CD14-positive monocyte (primary cell): ENCODE results near the gene CDT1. TPM values are rescaled to one million over a fixed set of nuclear protein-coding genes. Genes with fewer than 3 reads are reported as not detected.

ENCODE experiments used
- DNase-seq, 3 donors: peaks; one replicate each; pipeline ENCODE4 v3.0.0-alpha.2; 2011 to 2022
- H2AFZ ChIP-seq: 2 replicates; pipeline ENCODE4 v1.6.0; 2012; ENCODE audit warnings: mild to moderate bottlenecking, low read depth, low read length, inconsistent platforms; ENCODE audit not compliant: insufficient read depth, poor library complexity, severe bottlenecking
- H3K27ac ChIP-seq, 2 donors: 1 replicate in 1 of 2; 2 replicates in 1 of 2; pipeline ENCODE4 v1.5.1; 2012 to 2013; ENCODE audit warnings: low read length in 2 of 2, control low read depth in 1 of 2, inconsistent platforms in 1 of 2, low read depth in 1 of 2, mild to moderate bottlenecking in 1 of 2
- H3K27me3 ChIP-seq, 2 donors: one replicate each; pipeline versions ENCODE4 v1.6.0 to v1.6.1; 2011 to 2013; ENCODE audit warnings: low read length in 2 of 2; ENCODE audit not compliant: control insufficient read depth in 2 of 2, insufficient read depth in 2 of 2
- H3K36me3 ChIP-seq, 2 donors: replicated peaks in 1 of 2; 1 replicate in 1 of 2; 2 replicates in 1 of 2; pipeline versions ENCODE4 v1.5.1 to v1.6.1; 2012 to 2013; ENCODE audit warnings: low read length in 2 of 2, control low read depth in 1 of 2, inconsistent platforms in 1 of 2, mild to moderate bottlenecking in 1 of 2; ENCODE audit not compliant: insufficient read depth in 2 of 2, control insufficient read depth in 1 of 2
- H3K4me1 ChIP-seq, 2 donors: 1 replicate in 1 of 2; 2 replicates in 1 of 2; pipeline versions ENCODE4 v1.5.1 to v1.6.1; 2012 to 2013; ENCODE audit warnings: low read length in 2 of 2, control low read depth in 1 of 2, inconsistent platforms in 1 of 2, mild to moderate bottlenecking in 1 of 2, moderate library complexity in 1 of 2; ENCODE audit not compliant: insufficient read depth in 2 of 2, control insufficient read depth in 1 of 2
- H3K4me2 ChIP-seq: replicated peaks from 2 replicates; pipeline ENCODE3; 2012; ENCODE audit warnings: low read length, moderate library complexity, mild to moderate bottlenecking; ENCODE audit not compliant: poor library complexity, severe bottlenecking; ENCODE audit errors: extremely low read depth
- H3K4me3 ChIP-seq, 3 experiments: fragments of 200-600 bp in 1 of 3; sonication (generic) in 1 of 3; replicated peaks in 1 of 3; 1 replicate in 2 of 3; 2 replicates in 1 of 3; pipeline ENCODE4 v1.5.1; 2011 to 2013; ENCODE audit warnings: low read length in 3 of 3, mild to moderate bottlenecking in 3 of 3, control low read depth in 2 of 3, low read depth in 2 of 3, inconsistent platforms in 1 of 3, moderate library complexity in 1 of 3
- H3K79me2 ChIP-seq: 2 replicates; pipeline ENCODE4 v1.6.0; 2012; ENCODE audit warnings: mild to moderate bottlenecking, control low read depth, inconsistent platforms, low read length, moderate library complexity; ENCODE audit not compliant: insufficient read depth
- H3K9ac ChIP-seq: 2 replicates; pipeline ENCODE4 v1.6.0; 2017; ENCODE audit warnings: low read length, mild to moderate bottlenecking; ENCODE audit not compliant: insufficient read depth, poor library complexity, severe bottlenecking
- H3K9me3 ChIP-seq, 2 donors: replicated peaks in 1 of 2; 1 replicate in 1 of 2; 2 replicates in 1 of 2; pipeline versions ENCODE4 v1.5.1 to v1.6.1; 2012 to 2013; ENCODE audit warnings: low read length in 2 of 2, control low read depth in 1 of 2; ENCODE audit not compliant: control insufficient read depth in 1 of 2, insufficient read depth in 1 of 2
- H4K20me1 ChIP-seq: 2 replicates; pipeline ENCODE4 v1.6.0; 2012; ENCODE audit warnings: mild to moderate bottlenecking, low read length, control low read depth, moderate library complexity; ENCODE audit not compliant: insufficient read depth
- H3K27ac Mint-ChIP-seq, 7 donors: one replicate each; pipeline ENCODE4 v1.8.0; 2020; ENCODE audit warnings: mild to moderate bottlenecking in 7 of 7, mixed read lengths in 7 of 7, moderate library complexity in 6 of 7, inconsistent platforms in 2 of 7
- H3K27me3 Mint-ChIP-seq, 3 donors: one replicate each; pipeline ENCODE4 v1.8.0; 2021 to 2022; ENCODE audit warnings: low read depth in 3 of 3, mild to moderate bottlenecking in 3 of 3, mixed read lengths in 3 of 3, moderate library complexity in 3 of 3, inconsistent platforms in 1 of 3
- H3K36me3 Mint-ChIP-seq, 2 donors: one replicate each; pipeline ENCODE4 v1.8.0; 2020; ENCODE audit warnings: mixed read lengths in 2 of 2, inconsistent platforms in 1 of 2, mild to moderate bottlenecking in 1 of 2
- H3K4me1 Mint-ChIP-seq: one replicate; pipeline ENCODE4 v1.8.0; 2020; ENCODE audit warnings: mild to moderate bottlenecking, mixed read lengths
- H3K4me3 Mint-ChIP-seq, 2 donors: one replicate each; pipeline ENCODE4 v1.8.0; 2020; ENCODE audit warnings: mild to moderate bottlenecking in 2 of 2, mixed read lengths in 2 of 2, moderate library complexity in 1 of 2
- H3K9me3 Mint-ChIP-seq, 7 donors: one replicate each; pipeline ENCODE4 v1.8.0; 2020 to 2022; ENCODE audit warnings: mixed read lengths in 7 of 7, mild to moderate bottlenecking in 6 of 7, moderate library complexity in 6 of 7, inconsistent platforms in 2 of 7
- CTCF ChIP-seq: fragments of 200-600 bp; IDR thresholded peaks from one replicate; pipeline ENCODE4 v1.8.0; 2022; ENCODE audit warnings: antibody characterized with exemption, mild to moderate bottlenecking
- WGBS: methylation state at CpG from one replicate; pipeline ENCODE4 v1.1.5; 2013; ENCODE audit warnings: missing lambda C conversion rate; ENCODE audit not compliant: insufficient coverage; 5-methylcytosine and 5-hydroxymethylcytosine counted together
- intact Hi-C, 2 donors: fragments of 100-400 bp; cut with micrococcal nuclease; formaldehyde crosslinking; loops; one replicate each; pipeline versions ENCODE4 v1.15.0 to v1.15.1; 2023
- polyA plus RNA-seq, 3 donors: library from polyadenylated mRNA; depleted of rRNA in 1 of 3; unstranded in 2 of 3; stranded (reverse) in 1 of 3; fragments of 300-500 nt in 2 of 3; fragments of >200 nt in 1 of 3; fragmentation: Illumina TruSeq in 2 of 3; gene quantifications; 1 replicate in 2 of 3; 2 replicates in 1 of 3; pipeline ENCODE4 v1.2.3, GENCODE V29; 2012 to 2021

CDT1 gene
- polyA plus RNA-seq, 3 donors = 0.07 to 0.24 (median 0.16) TPM

GRCh38 chr16:88782454-88783390 lies 20.9 kb upstream of the CDT1 start:
- DNase-seq = peak; percentile 59 to 78 (median 74)
- peaks cover 1 to 13% of the 10 kb centered on the region in 2 donors for H3K36me3 Mint-ChIP-seq
- H3K4me3 Mint-ChIP-seq = peak overlapping the region; percentile 90 to 93
- Histone ChIP-seq H3K4me1 (peaks cover 67 to 76% of the 10 kb centered on the region in 2 donors), H3K79me2 (peaks cover 70% of the 10 kb centered on the region), H3K27ac (peak overlapping the region; percentile 86 to 99), H3K36me3 (no peaks in the 10 kb centered on the region), H3K27me3 (no peaks in the 10 kb centered on the region), H4K20me1 (peaks cover 53% of the 10 kb centered on the region), H3K4me3 (peak overlapping the region; percentile 47 to 80 (median 73)), H3K9ac (peak overlapping the region; percentile 84), H3K4me2 (peak overlapping the region; percentile 90), H3K9me3 (no peaks in the 10 kb centered on the region), H2AFZ (no peak overlapping the region)
- no peak for TF ChIP-seq CTCF
- H3K27ac Mint-ChIP-seq = peak overlapping the region; percentile 95 to 99 (median 98)
- intact Hi-C loops = loop anchor here in 1 of 2 donors (5.0 to 10.0 kb wide), 3 partner anchors 75 to 1162 kb away; partner anchors contain the start of genes DEF8, GALNS and TRAPPC2L
- no peaks in the 10 kb centered on the region for H3K9me3 Mint-ChIP-seq
- WGBS = 34% methylated on average over 13 of the region's 16 CpGs
- H3K27me3 Mint-ChIP-seq = peaks cover 0 to 3% (median 0%) of the 10 kb centered on the region in 3 donors
- H3K4me1 Mint-ChIP-seq = peaks cover 61% of the 10 kb centered on the region

- H3K27me3 ChIP-seq = no peaks in the 10 kb centered on the region
- peak overlapping the region; percentile 90 for H3K4me2 ChIP-seq
- H3K4me3 Mint-ChIP-seq = peak overlapping the region; percentile 90 to 93
- H3K36me3 ChIP-seq = no peaks in the 10 kb centered on the region
- peak overlapping the region; percentile 47 to 80 (median 73) for H3K4me3 ChIP-seq
- H3K9me3 ChIP-seq = no peaks in the 10 kb centered on the region
- peaks cover 45% of the 10 kb centered on the region for H4K20me1 ChIP-seq
- H3K27me3 Mint-ChIP-seq = peaks cover 0 to 3% (median 0%) of the 10 kb centered on the region in 3 donors
- peak overlapping the region; percentile 84 for H3K9ac ChIP-seq
- WGBS = 2% methylated on average over 26 of the region's 27 CpGs
- peak overlapping the region; percentile 86 to 99 for H3K27ac ChIP-seq
- TF ChIP-seq CTCF = no peak
- H3K4me1 ChIP-seq = peaks cover 58 to 68% of the 10 kb centered on the region in 2 donors
- H3K9me3 Mint-ChIP-seq = no peaks in the 10 kb centered on the region
- peaks cover 53% of the 10 kb centered on the region for H3K4me1 Mint-ChIP-seq
- peak overlapping the region; percentile 95 to 99 (median 98) for H3K27ac Mint-ChIP-seq
- intact Hi-C loops = loop anchor here (2.0 to 10.0 kb wide), 4 partner anchors 41 to 1161 kb away; partner anchors contain the start of genes DEF8 (in 1 of the 2), GALNS (in 1 of the 2) and TRAPPC2L (in 1 of the 2)
- peaks cover 61% of the 10 kb centered on the region for H3K79me2 ChIP-seq
- H2AFZ ChIP-seq = peak overlapping the region; percentile 41
- DNase-seq = peak in 2 of 3 donors; percentile 36 to 43
- H3K36me3 Mint-ChIP-seq = peaks cover 1 to 5% of the 10 kb centered on the region in 2 donors
Observed at GRCh38 chr16:88783391-88784073, 20.1 kb upstream of the CDT1 start.
